Effector memory CD8-positive, alpha-beta T cell (primary cell): ENCODE measurements around the gene UBA3.

ENCODE experiments used
- ATAC-seq: fragments of 150-1000 bp; cut with Tn5 transposase; replicated peaks from 2 replicates; pipeline ENCODE4 v1.10.0; 2021; ENCODE audit warnings: mild to moderate bottlenecking, moderate library complexity
- DNase-seq, 3 experiments: peaks; one replicate each; pipeline ENCODE4 v3.0.0; 2021
- H3K27ac Mint-ChIP-seq, 2 donors: one replicate each; pipeline ENCODE4 v1.8.0; 2022; ENCODE audit warnings: mild to moderate bottlenecking in 2 of 2, mixed read lengths in 2 of 2, moderate library complexity in 2 of 2
- H3K27me3 Mint-ChIP-seq, 2 donors: one replicate each; pipeline ENCODE4 v1.8.0; 2022; ENCODE audit warnings: mixed read lengths in 2 of 2
- H3K36me3 Mint-ChIP-seq: one replicate; pipeline ENCODE4 v1.8.0; 2022; ENCODE audit warnings: mild to moderate bottlenecking, moderate library complexity, mixed read lengths; ENCODE audit not compliant: insufficient read depth
- H3K4me1 Mint-ChIP-seq, 2 donors: one replicate each; pipeline ENCODE4 v1.8.0; 2022; ENCODE audit warnings: low read depth in 2 of 2, mixed read lengths in 2 of 2
- H3K4me3 Mint-ChIP-seq, 2 donors: one replicate each; pipeline ENCODE4 v1.8.0; 2022; ENCODE audit warnings: mild to moderate bottlenecking in 2 of 2, mixed read lengths in 2 of 2, moderate library complexity in 2 of 2
- H3K9me3 Mint-ChIP-seq, 2 donors: one replicate each; pipeline ENCODE4 v1.8.0; 2022; ENCODE audit warnings: mixed read lengths in 2 of 2

The UBA3 gene

GRCh38 chr3:69044608-69045007, 35.6 kb downstream of the UBA3 start:
- Mint-ChIP-seq H3K4me3 (no peak overlapping the region), H3K27me3 (no peaks in the 10 kb centered on the region), H3K4me1 (peaks cover 15 to 27% of the 10 kb centered on the region in 2 donors), H3K36me3 (peaks cover 80% of the 10 kb centered on the region), H3K9me3 (no peaks in the 10 kb centered on the region), H3K27ac (peak overlapping the region; percentile 38 to 44)
- DNase-seq (no peak), ATAC-seq (no peak)

- DNase-seq (no peak), ATAC-seq (no peak)
- Mint-ChIP-seq H3K9me3 (no peaks in the 10 kb centered on the region), H3K27me3 (no peaks in the 10 kb centered on the region), H3K4me3 (no peak overlapping the region), H3K4me1 (peaks cover 0 to 10% of the 10 kb centered on the region in 2 donors), H3K27ac (no peak overlapping the region), H3K36me3 (peaks cover 85% of the 10 kb centered on the region)
Observed at GRCh38 chr3:69033470-69033869, 46.7 kb downstream of the UBA3 start.

- Mint-ChIP-seq H3K9me3 (no peaks in the 10 kb centered on the region), H3K4me1 (peaks cover 0 to 10% of the 10 kb centered on the region in 2 donors), H3K27me3 (no peaks in the 10 kb centered on the region), H3K36me3 (peaks cover 85% of the 10 kb centered on the region), H3K27ac (no peak overlapping the region), H3K4me3 (no peak overlapping the region)
- ATAC-seq (no peak), DNase-seq (no peak)
Observed at GRCh38 chr3:69032737-69033136, 47.4 kb downstream of the UBA3 start.

GRCh38 chr3:69032142-69032541, 48.0 kb downstream of the UBA3 start:
- Mint-ChIP-seq H3K36me3 (peaks cover 84% of the 10 kb centered on the region), H3K4me3 (no peak overlapping the region), H3K27me3 (no peaks in the 10 kb centered on the region), H3K4me1 (peaks cover 0 to 10% of the 10 kb centered on the region in 2 donors), H3K27ac (no peak overlapping the region), H3K9me3 (no peaks in the 10 kb centered on the region)
- ATAC-seq: no peak
- DNase-seq: no peak

- Mint-ChIP-seq H3K4me3 (no peak overlapping the region), H3K27ac (no peak overlapping the region), H3K27me3 (no peaks in the 10 kb centered on the region), H3K36me3 (peaks cover 83% of the 10 kb centered on the region), H3K9me3 (no peaks in the 10 kb centered on the region), H3K4me1 (peaks cover 0 to 10% of the 10 kb centered on the region in 2 donors)
- DNase-seq (no peak), ATAC-seq (no peak)
Observed at GRCh38 chr3:69031635-69032034, 48.5 kb downstream of the UBA3 start.

- Mint-ChIP-seq H3K9me3 (no peaks in the 10 kb centered on the region), H3K4me3 (no peak overlapping the region), H3K36me3 (peaks cover 62% of the 10 kb centered on the region), H3K27ac (no peak overlapping the region), H3K27me3 (no peaks in the 10 kb centered on the region), H3K4me1 (no peaks in the 10 kb centered on the region)
- DNase-seq: no peak
- ATAC-seq: no peak
Observed at GRCh38 chr3:69020857-69021256, 59.3 kb downstream of the UBA3 start.

GRCh38 chr3:69020424-69020823, 59.7 kb downstream of the UBA3 start:
- no peaks in the 10 kb centered on the region for H3K9me3 Mint-ChIP-seq
- no peak overlapping the region for H3K27ac Mint-ChIP-seq
- H3K4me3 Mint-ChIP-seq: no peak overlapping the region
- ATAC-seq (peak; percentile 21), DNase-seq (no peak)
- no peaks in the 10 kb centered on the region for H3K27me3 Mint-ChIP-seq
- H3K4me1 Mint-ChIP-seq: peaks cover 0 to under 1% of the 10 kb centered on the region in 2 donors
- peaks cover 57% of the 10 kb centered on the region for H3K36me3 Mint-ChIP-seq

- Mint-ChIP-seq H3K36me3 (peaks cover 31% of the 10 kb centered on the region), H3K4me1 (peaks cover 6 to 17% of the 10 kb centered on the region in 2 donors), H3K27me3 (no peaks in the 10 kb centered on the region), H3K27ac (peak overlapping the region in 1 of 2 donors; percentile 19), H3K9me3 (no peaks in the 10 kb centered on the region), H3K4me3 (no peak overlapping the region)
- DNase-seq (no peak), ATAC-seq (no peak)
Observed at GRCh38 chr3:69016901-69017300, 63.3 kb downstream of the UBA3 start.

GRCh38 chr3:69016102-69016501, 64.1 kb downstream of the UBA3 start:
- H3K36me3 Mint-ChIP-seq: peaks cover 23% of the 10 kb centered on the region
- no peak overlapping the region for H3K27ac Mint-ChIP-seq
- H3K27me3 Mint-ChIP-seq: no peaks in the 10 kb centered on the region
- H3K4me3 Mint-ChIP-seq: no peak overlapping the region
- H3K9me3 Mint-ChIP-seq: no peaks in the 10 kb centered on the region
- DNase-seq (no peak), ATAC-seq (no peak)
- peaks cover 8 to 25% of the 10 kb centered on the region in 2 donors for H3K4me1 Mint-ChIP-seq

- DNase-seq: no peak
- peaks cover 8 to 43% of the 10 kb centered on the region in 2 donors for H3K4me1 Mint-ChIP-seq
- H3K27ac Mint-ChIP-seq: peak overlapping the region in 1 of 2 donors; percentile 91
- H3K36me3 Mint-ChIP-seq: peaks cover 15% of the 10 kb centered on the region
- peak overlapping the region; percentile 78 to 80 for H3K4me3 Mint-ChIP-seq
- H3K9me3 Mint-ChIP-seq: no peaks in the 10 kb centered on the region
- no peak for ATAC-seq
- H3K27me3 Mint-ChIP-seq: no peaks in the 10 kb centered on the region
Observed at GRCh38 chr3:69014022-69014580, 66.1 kb downstream of the UBA3 start.

GRCh38 chr3:69013253-69014021, 66.7 kb downstream of the UBA3 start, which contains the start of gene EOGT:
TSS of gene EOGT (minus strand) at chr3:69013684. CDS start at chr3:69009846, 3,838 bp downstream.
- Mint-ChIP-seq H3K36me3 (peaks cover 12% of the 10 kb centered on the region), H3K4me1 (peaks cover 11 to 48% of the 10 kb centered on the region in 2 donors), H3K4me3 (peak within 1 kb of the TSS; percentile 80 to 81), H3K9me3 (no peaks in the 10 kb centered on the region), H3K27ac (peak within 1 kb of the TSS; percentile 70 to 91), H3K27me3 (no peaks in the 10 kb centered on the region)
- ATAC-seq (peak; percentile 79), DNase-seq (peak; percentile 70 to 77 (median 74))

- H3K4me1 Mint-ChIP-seq: peaks cover 11 to 48% of the 10 kb centered on the region in 2 donors
- H3K27me3 Mint-ChIP-seq: no peaks in the 10 kb centered on the region
- no peaks in the 10 kb centered on the region for H3K9me3 Mint-ChIP-seq
- ATAC-seq (no peak), DNase-seq (peak in 1 of 3 experiments; percentile 4)
- H3K27ac Mint-ChIP-seq: peak overlapping the region; percentile 70 to 81
- peak overlapping the region; percentile 80 to 81 for H3K4me3 Mint-ChIP-seq
- peaks cover 8% of the 10 kb centered on the region for H3K36me3 Mint-ChIP-seq
Observed at GRCh38 chr3:69012800-69013252, 67.3 kb downstream of the UBA3 start.

- DNase-seq: no peak
- peak overlapping the region; percentile 70 to 81 for H3K27ac Mint-ChIP-seq
- peaks cover 11 to 48% of the 10 kb centered on the region in 2 donors for H3K4me1 Mint-ChIP-seq
- peaks cover 4% of the 10 kb centered on the region for H3K36me3 Mint-ChIP-seq
- no peak for ATAC-seq
- no peaks in the 10 kb centered on the region for H3K9me3 Mint-ChIP-seq
- no peaks in the 10 kb centered on the region for H3K27me3 Mint-ChIP-seq
- peak overlapping the region; percentile 80 to 81 for H3K4me3 Mint-ChIP-seq
Observed at GRCh38 chr3:69012100-69012799, 67.9 kb downstream of the UBA3 start.
